Stimulated activated CD4-positive, alpha-beta T cell treated with anti-CD3 and anti-CD28 coated beads, Interleukin-15, amount 100 ng/mL, for 1 hour (primary cell): ENCODE results near the gene TTC38.

Experiments
- DNase-seq, 2 donors: peaks; one replicate each; pipeline ENCODE4 v3.0.0-alpha.2; 2020; ENCODE audit warnings: low read depth in 1 of 2, low spot score in 1 of 2

Gene TTC38

GRCh38 chr22:46327691-46328465 is 60.1 kb downstream of the TTC38 start:
- DNase-seq = no peak

GRCh38 chr22:46328797-46329196 is 61.0 kb downstream of the TTC38 start:
- no peak for DNase-seq

GRCh38 chr22:46329616-46330015 is 61.8 kb downstream of the TTC38 start:
- DNase-seq = no peak

- DNase-seq = no peak
Measured at GRCh38 chr22:46330426-46330825, 62.6 kb downstream of the TTC38 start.

GRCh38 chr22:46331496-46331895 is 63.7 kb downstream of the TTC38 start:
- no peak for DNase-seq

- peak; percentile 50 to 60 for DNase-seq
Measured at GRCh38 chr22:46335201-46336118, 67.7 kb downstream of the TTC38 start, which contains the start of gene TRMU. Gene TRMU (plus strand): TSS chr22:46335714. CDS start chr22:46335765, 51 bp downstream.

GRCh38 chr22:46336119-46337078 is 68.6 kb downstream of the TTC38 start:
- DNase-seq = no peak

- DNase-seq = no peak
Measured at GRCh38 chr22:46337870-46338269, 70.1 kb downstream of the TTC38 start.

- DNase-seq = no peak
Measured at GRCh38 chr22:46338636-46339035, 70.8 kb downstream of the TTC38 start.

- DNase-seq = no peak
Measured at GRCh38 chr22:46339956-46340355, 72.1 kb downstream of the TTC38 start.

- DNase-seq = no peak
Measured at GRCh38 chr22:46340676-46341075, 72.9 kb downstream of the TTC38 start.
